PC-9 (cell line): Measurements from ENCODE around the gene LURAP1L.

Source experiments
- CTCF ChIP-seq: fragments of 200-600 bp; sonication (generic); conservative IDR thresholded peaks from 2 replicates; pipeline ENCODE4 v1.6.1; 2017; ENCODE audit warnings: mixed run types, antibody characterized with exemption, mild to moderate bottlenecking, moderate library complexity
- EZH2 ChIP-seq: fragments of 200-600 bp; sonication (generic); IDR thresholded peaks from 2 replicates; pipeline ENCODE4 v1.8.0; 2017; ENCODE audit warnings: antibody characterized with exemption, low read depth

DNA sequence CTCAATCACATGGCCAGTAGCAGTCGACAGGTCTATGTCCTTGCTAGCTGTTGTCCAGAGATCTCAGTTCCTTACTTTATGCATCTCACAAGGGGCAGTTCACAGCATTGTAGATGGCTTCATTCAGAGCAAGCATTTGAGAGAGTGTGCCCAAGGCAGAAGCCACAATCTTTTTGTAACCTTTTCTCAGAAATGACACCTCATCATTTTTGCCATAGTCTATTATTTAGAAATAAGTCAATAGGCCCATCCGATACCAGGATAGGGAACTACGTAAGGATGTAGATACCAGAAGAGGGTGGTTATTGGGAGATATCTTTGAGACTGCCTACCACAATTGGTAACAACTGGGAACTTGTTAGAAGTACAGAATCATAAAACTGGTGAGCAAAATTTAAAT is 37.1 kb downstream of the LURAP1L start:
- no peak for TF ChIP-seq CTCF
- TF ChIP-seq EZH2: no peak
